Activated B cell treated with CpG ODN at 0.5 μM for 24 hours (primary cell): ENCODE data around the gene ZCCHC3. TPM values are rescaled to one million over a fixed set of nuclear protein-coding genes. Genes with fewer than 3 reads are reported as not detected.
A peak's percentile ranks its signal among the peaks of the same experiment; 100 is the strongest.

Source experiments
- ATAC-seq: fragments of 200-7000 bp; cut with Tn5 transposase; one replicate; pipeline ENCODE4 v1.10.0; 2021; ENCODE audit warnings: low read depth, mild to moderate bottlenecking, moderate library complexity
- CTCF ChIA-PET: fragments of 350-600 bp; sonication (Branson Sonifier 250); formaldehyde crosslinking; loops from one replicate; lab custom pipeline; 2021; ENCODE audit warnings: antibody characterized with exemption; lab: Charles Lee
- POLR2A ChIA-PET: fragments of 350-600 bp; sonication (Branson Sonifier 250); formaldehyde crosslinking; loops from one replicate; lab custom pipeline; 2021; ENCODE audit warnings: antibody characterized with exemption; lab: Charles Lee
- DNase-seq: peaks from one replicate; pipeline ENCODE4 v3.0.0; 2022
- H3K27ac Mint-ChIP-seq: one replicate; pipeline ENCODE4 v1.8.0; 2020; ENCODE audit warnings: mixed read lengths
- H3K27me3 Mint-ChIP-seq: one replicate; pipeline ENCODE4 v1.8.0; 2021; ENCODE audit warnings: mixed read lengths
- H3K36me3 Mint-ChIP-seq: one replicate; pipeline ENCODE4 v1.8.0; 2021; ENCODE audit warnings: low read depth, mixed read lengths
- H3K4me1 Mint-ChIP-seq: one replicate; pipeline ENCODE4 v1.8.0; 2021; ENCODE audit warnings: mixed read lengths
- H3K4me3 Mint-ChIP-seq: one replicate; pipeline ENCODE4 v1.8.0; 2020; ENCODE audit warnings: mild to moderate bottlenecking, mixed read lengths
- H3K9me3 Mint-ChIP-seq: one replicate; pipeline ENCODE4 v1.8.0; 2020; ENCODE audit warnings: mixed read lengths
- intact Hi-C: fragments of 100-400 bp; cut with micrococcal nuclease; formaldehyde crosslinking; loops from one replicate; pipeline ENCODE4 v1.15.1; 2024
- total RNA-seq: library from RNA; stranded (reverse); gene quantifications from 2 replicates; pipeline ENCODE4 v1.2.3, GENCODE V29; 2022
- TF ChIP-seq, protein P1 (sequence below): fragments of 200-600 bp; IDR thresholded peaks from one replicate; pipeline ENCODE4 v1.8.0; 2022; ENCODE audit warnings: antibody characterized with exemption, mild to moderate bottlenecking

Gene ZCCHC3
- total RNA-seq, 1 donor from 2014 or later, result 25.9 TPM

- CTCF ChIA-PET, result interaction anchor here (2.4 kb wide), 1 partner anchor 22 kb away, joined by 9 read pairs; no protein-coding TSS in a partner anchor
- no peak overlapping the region for H3K4me3 Mint-ChIP-seq
- ATAC-seq (no peak), DNase-seq (no peak)
- H3K36me3 Mint-ChIP-seq, result no peaks in the 10 kb centered on the region
- no peaks in the 10 kb centered on the region for H3K9me3 Mint-ChIP-seq
- H3K4me1 Mint-ChIP-seq, result peaks cover 18% of the 10 kb centered on the region
- H3K27me3 Mint-ChIP-seq, result no peaks in the 10 kb centered on the region
- no peak overlapping the region for H3K27ac Mint-ChIP-seq
- TF ChIP-seq, protein P1, sequence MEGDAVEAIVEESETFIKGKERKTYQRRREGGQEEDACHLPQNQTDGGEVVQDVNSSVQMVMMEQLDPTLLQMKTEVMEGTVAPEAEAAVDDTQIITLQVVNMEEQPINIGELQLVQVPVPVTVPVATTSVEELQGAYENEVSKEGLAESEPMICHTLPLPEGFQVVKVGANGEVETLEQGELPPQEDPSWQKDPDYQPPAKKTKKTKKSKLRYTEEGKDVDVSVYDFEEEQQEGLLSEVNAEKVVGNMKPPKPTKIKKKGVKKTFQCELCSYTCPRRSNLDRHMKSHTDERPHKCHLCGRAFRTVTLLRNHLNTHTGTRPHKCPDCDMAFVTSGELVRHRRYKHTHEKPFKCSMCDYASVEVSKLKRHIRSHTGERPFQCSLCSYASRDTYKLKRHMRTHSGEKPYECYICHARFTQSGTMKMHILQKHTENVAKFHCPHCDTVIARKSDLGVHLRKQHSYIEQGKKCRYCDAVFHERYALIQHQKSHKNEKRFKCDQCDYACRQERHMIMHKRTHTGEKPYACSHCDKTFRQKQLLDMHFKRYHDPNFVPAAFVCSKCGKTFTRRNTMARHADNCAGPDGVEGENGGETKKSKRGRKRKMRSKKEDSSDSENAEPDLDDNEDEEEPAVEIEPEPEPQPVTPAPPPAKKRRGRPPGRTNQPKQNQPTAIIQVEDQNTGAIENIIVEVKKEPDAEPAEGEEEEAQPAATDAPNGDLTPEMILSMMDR, result no peak
- POLR2A ChIA-PET, result interaction anchor here (1.6 to 2.3 kb wide), 2 partner anchors 9 to 16 kb away, joined by 4 to 23 read pairs; partner anchors contain the start of gene SOX12
- intact Hi-C loops, result no loop called here
Observed at GRCh38 chr20:308427-309038, 11.2 kb downstream of the ZCCHC3 start.

DNA sequence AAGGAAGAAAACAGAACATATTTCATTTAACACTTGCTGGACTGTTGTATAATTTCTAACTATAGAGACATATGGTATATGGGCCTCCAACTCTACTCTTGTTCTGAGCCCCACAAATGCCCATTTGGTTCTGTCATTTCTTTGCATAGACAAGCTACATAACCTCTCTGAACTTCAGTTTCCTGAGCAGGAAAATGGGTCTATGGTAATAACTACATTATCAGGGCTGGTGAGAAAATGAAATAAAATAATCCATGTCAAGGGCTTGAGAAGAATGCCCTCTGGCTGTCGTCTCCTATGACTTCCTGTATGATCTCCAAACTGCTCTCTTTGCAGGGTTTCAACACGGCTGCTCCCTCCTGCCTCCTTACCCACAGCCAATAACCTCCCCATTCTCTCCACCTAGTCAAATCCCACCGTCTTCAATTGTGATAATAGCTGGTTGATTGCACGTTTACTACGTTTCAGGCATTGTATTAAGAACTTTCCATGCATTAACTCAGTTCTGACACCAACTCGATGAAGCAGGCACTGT, 12.0 kb downstream of the ZCCHC3 start:
- TF ChIP-seq, protein P1, result no peak
- H3K27ac Mint-ChIP-seq, result peak overlapping the region; percentile 65
- H3K9me3 Mint-ChIP-seq, result no peaks in the 10 kb centered on the region
- H3K4me1 Mint-ChIP-seq, result peaks cover 18% of the 10 kb centered on the region
- DNase-seq (no peak), ATAC-seq (no peak)
- no peaks in the 10 kb centered on the region for H3K36me3 Mint-ChIP-seq
- peak overlapping the region; percentile 86 for H3K4me3 Mint-ChIP-seq
- CTCF ChIA-PET, result interaction anchor here (0.7 to 2.4 kb wide), 2 partner anchors 14 to 21 kb away, joined by 3 to 9 read pairs; no protein-coding TSS in a partner anchor
- POLR2A ChIA-PET, result interaction anchor here (1.6 to 2.3 kb wide), 3 partner anchors 10 to 15 kb away, joined by 7 to 23 read pairs (median 8); partner anchors contain the start of genes SOX12 and ZCCHC3
- intact Hi-C loops, result no loop called here
- H3K27me3 Mint-ChIP-seq, result no peaks in the 10 kb centered on the region

DNA sequence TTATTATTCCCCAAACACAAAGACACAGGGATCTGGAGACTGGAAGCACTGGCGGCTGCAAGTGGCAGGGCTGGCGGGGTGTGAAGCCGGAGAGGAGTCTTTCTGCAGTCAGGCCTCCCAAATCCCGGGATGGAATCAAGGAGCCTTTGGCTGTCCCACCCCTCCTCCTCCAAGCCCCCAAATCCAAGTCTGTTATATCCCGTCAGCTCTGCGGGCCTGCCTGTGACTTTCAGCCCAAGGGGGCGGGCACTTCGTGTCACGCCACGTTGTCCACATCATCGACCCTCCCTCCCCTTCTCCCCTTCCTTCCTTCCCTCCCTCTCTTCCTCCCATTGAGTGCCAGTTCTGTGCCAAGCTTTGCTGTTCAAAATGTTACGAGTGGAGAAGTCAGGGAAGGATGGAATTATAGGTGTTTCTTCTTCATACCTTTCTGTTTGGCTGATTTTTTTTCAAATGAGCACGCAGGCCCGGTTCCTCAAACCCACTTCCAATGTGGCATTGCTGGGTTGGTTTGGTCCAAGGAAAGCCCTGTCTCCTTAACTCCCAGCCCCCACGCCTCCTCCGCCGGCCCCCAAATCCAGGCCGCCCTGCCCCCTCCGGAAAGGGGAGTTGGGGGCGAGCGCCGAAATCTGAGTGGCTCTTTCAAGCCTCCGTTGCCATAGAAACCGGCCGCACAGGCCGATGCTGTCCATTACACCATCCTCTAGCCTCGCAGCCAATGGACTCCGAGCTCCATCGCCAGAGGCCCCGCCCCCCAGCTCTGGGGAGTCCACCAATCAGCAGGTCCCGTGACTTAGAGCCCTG, 12.7 kb downstream of the ZCCHC3 start:
- Mint-ChIP-seq H3K36me3 (no peaks in the 10 kb centered on the region), H3K27ac (peak overlapping the region; percentile 86), H3K4me3 (peak overlapping the region; percentile 86), H3K9me3 (no peaks in the 10 kb centered on the region), H3K27me3 (no peaks in the 10 kb centered on the region), H3K4me1 (peaks cover 18% of the 10 kb centered on the region)
- TF ChIP-seq, protein P1, result no peak
- ATAC-seq (peak; percentile 100), DNase-seq (peak; percentile 77)
- POLR2A ChIA-PET, result interaction anchor here (0.5 to 2.3 kb wide), 6 partner anchors 10 to 34 kb away, joined by 3 to 23 read pairs (median 7); partner anchors contain the start of genes SOX12 and ZCCHC3
- intact Hi-C loops, result loop anchor here (1.0 kb wide), 4 partner anchors 13 to 43 kb away; partner anchors contain the start of gene ZCCHC3
- CTCF ChIA-PET, result interaction anchor here (0.7 to 2.4 kb wide), 2 partner anchors 14 to 21 kb away, joined by 3 to 9 read pairs; no protein-coding TSS in a partner anchor

- intact Hi-C loops, result loop anchor here (1.0 kb wide), 4 partner anchors 13 to 43 kb away; partner anchors contain the start of gene ZCCHC3
- CTCF ChIA-PET, result interaction anchor here (2.4 kb wide), 1 partner anchor 20 kb away, joined by 9 read pairs; no protein-coding TSS in a partner anchor
Observed at GRCh38 chr20:310645-311044, 13.3 kb downstream of the ZCCHC3 start.

More at GRCh38 chr20:310645-311044, 13.3 kb downstream of the ZCCHC3 start:
- Mint-ChIP-seq H3K27me3 (no peaks in the 10 kb centered on the region), H3K9me3 (no peaks in the 10 kb centered on the region), H3K4me3 (peak overlapping the region; percentile 86), H3K27ac (peak overlapping the region; percentile 86), H3K36me3 (no peaks in the 10 kb centered on the region), H3K4me1 (peaks cover 18% of the 10 kb centered on the region)
- ATAC-seq, result no peak
- POLR2A ChIA-PET, result interaction anchor here (0.5 to 2.3 kb wide), 6 partner anchors 11 to 34 kb away, joined by 3 to 23 read pairs (median 7); partner anchors contain the start of genes SOX12 and ZCCHC3
- DNase-seq, result no peak
- TF ChIP-seq, protein P1, result no peak
